Ovary (tissue), 9 donors: ENCODE measurements around the gene CTAGE9. TPM values are rescaled to one million over a fixed set of nuclear protein-coding genes. Genes with fewer than 3 reads are reported as not detected.

ENCODE experiments used
- DNase-seq, 5 donors: peaks; one replicate each; pipeline ENCODE4 v3.0.0-alpha.2; 2019 to 2020
- H3K27ac ChIP-seq, 2 donors: fragments of 200-600 bp; one replicate each; pipeline versions ENCODE4 v1.5.1 to v1.8.0; 2019 to 2022
- H3K27me3 ChIP-seq: fragments of 200-600 bp; one replicate; pipeline ENCODE4 v1.8.0; 2022
- H3K36me3 ChIP-seq: fragments of 200-600 bp; sonication (generic); one replicate; pipeline ENCODE4 v1.5.1; 2019
- H3K4me1 ChIP-seq: one replicate; pipeline ENCODE4 v1.8.1; 2013; ENCODE audit warnings: mild to moderate bottlenecking, moderate library complexity; ENCODE audit not compliant: insufficient read depth
- H3K4me3 ChIP-seq: fragments of 200-600 bp; sonication (generic); one replicate; pipeline ENCODE4 v1.5.1; 2017
- H3K9me3 ChIP-seq, 2 donors: fragments of 200-600 bp in 1 of 2; sonication (generic) in 1 of 2; one replicate each; pipeline versions ENCODE4 v1.5.1 to v1.8.1; 2013 to 2019; ENCODE audit warnings: mild to moderate bottlenecking in 1 of 2, moderate library complexity in 1 of 2
- EP300 ChIP-seq: sonication (generic); formaldehyde crosslinking; IDR thresholded peaks from one replicate; pipeline ENCODE4 v1.6.1; 2017; ENCODE audit warnings: antibody characterized with exemption
- POLR2A ChIP-seq: fragments of 450-650 bp; IDR thresholded peaks from one replicate; pipeline ENCODE4 v1.6.1; 2017; ENCODE audit warnings: antibody characterized with exemption, mild to moderate bottlenecking, moderate library complexity
- WGBS, 3 donors: extraction: QIAGEN DNeasy Blood & Tissue Kit in 1 of 3; methylation state at CpG; one replicate each; pipeline versions ENCODE4 v1.1.5 to v1.1.7; 2013 to 2017; 5-methylcytosine and 5-hydroxymethylcytosine counted together
- intact Hi-C, 4 donors: fragments of 100-400 bp; cut with DNase I; formaldehyde crosslinking; loops; one replicate each; pipeline versions ENCODE4 v1.11.0 to v1.15.1; 2022 to 2023
- polyA plus RNA-seq, 2 donors: library from polyadenylated mRNA; stranded (reverse); fragments of 200-250 nt in 1 of 2; fragments of 350-450 nt in 1 of 2; fragmentation: Illumina TruSeq in 1 of 2; extraction: RNeasy Lipid Tissue Mini Kit (QIAGEN cat#74804) in 1 of 2; gene quantifications; one replicate each; pipeline ENCODE4 v1.2.3, GENCODE V29; 2013 to 2014
- total RNA-seq, 7 donors: library from RNA; depleted of rRNA in 2 of 7; stranded (reverse); fragments of >200 nt in 2 of 7; fragmentation: NEBNext Ultra II Directional in 3 of 7; extraction: Animal tissue kit (Norgen Biotek cat#: 25700) in 3 of 7; gene quantifications; one replicate each; pipeline versions ENCODE4 v1.1.0 to v1.2.4, GENCODE V29; 2016 to 2023
- TF ChIP-seq, protein P1 (sequence below), 3 donors: fragments of 450-650 bp in 2 of 3; fragments of 200-600 bp in 1 of 3; IDR thresholded peaks; one replicate each; pipeline versions ENCODE4 v1.5.1 to v1.8.0; 2016 to 2022; ENCODE audit warnings: antibody characterized with exemption in 3 of 3, mild to moderate bottlenecking in 1 of 3
- donor health status: DM: no; HTN: no; CAD: no; lungs with moderate emphysema.
- donor health status: DM: no; HTN: no; CAD: no.
- donor health status: Bipolar disorder and iron deficiency.
- donor health status: DM: yes; HTN: yes; CAD: no.
- donor health status: DM: no; HTN: no; CAD: no.
- donor health status: DM: yes; HTN: yes; CAD: no.

The CTAGE9 gene
- total and polyA plus RNA-seq, 9 donors: not detected

DNA sequence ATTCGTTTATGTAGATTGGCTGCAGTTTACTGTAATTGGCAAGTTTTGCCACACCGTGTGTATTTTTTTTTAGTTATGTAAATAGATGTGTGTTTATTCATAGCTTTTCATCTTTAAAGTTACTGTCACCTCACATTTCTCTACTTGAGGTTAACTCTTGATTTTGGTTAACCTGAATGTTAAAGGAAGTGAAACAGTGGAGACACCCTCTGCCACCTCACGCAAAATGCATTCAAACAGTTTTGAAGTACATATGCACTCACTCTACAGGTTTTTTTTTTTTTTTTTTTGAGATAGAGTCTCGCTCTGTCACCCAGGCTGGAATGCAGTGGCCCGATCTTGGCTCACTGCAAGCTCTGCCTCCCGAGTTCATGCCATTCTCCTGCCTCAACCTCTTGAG is 27.3 kb downstream of the CTAGE9 start:
- Histone ChIP-seq H3K36me3 (no peaks in the 10 kb centered on the region), H3K27me3 (no peaks in the 10 kb centered on the region), H3K4me1 (no peaks in the 10 kb centered on the region), H3K27ac (no peak overlapping the region), H3K9me3 (no peaks in the 10 kb centered on the region), H3K4me3 (no peak overlapping the region)
- DNase-seq: no peak
- TF ChIP-seq POLR2A: no peak
- no peak for TF ChIP-seq EP300
- TF ChIP-seq, protein P1, sequence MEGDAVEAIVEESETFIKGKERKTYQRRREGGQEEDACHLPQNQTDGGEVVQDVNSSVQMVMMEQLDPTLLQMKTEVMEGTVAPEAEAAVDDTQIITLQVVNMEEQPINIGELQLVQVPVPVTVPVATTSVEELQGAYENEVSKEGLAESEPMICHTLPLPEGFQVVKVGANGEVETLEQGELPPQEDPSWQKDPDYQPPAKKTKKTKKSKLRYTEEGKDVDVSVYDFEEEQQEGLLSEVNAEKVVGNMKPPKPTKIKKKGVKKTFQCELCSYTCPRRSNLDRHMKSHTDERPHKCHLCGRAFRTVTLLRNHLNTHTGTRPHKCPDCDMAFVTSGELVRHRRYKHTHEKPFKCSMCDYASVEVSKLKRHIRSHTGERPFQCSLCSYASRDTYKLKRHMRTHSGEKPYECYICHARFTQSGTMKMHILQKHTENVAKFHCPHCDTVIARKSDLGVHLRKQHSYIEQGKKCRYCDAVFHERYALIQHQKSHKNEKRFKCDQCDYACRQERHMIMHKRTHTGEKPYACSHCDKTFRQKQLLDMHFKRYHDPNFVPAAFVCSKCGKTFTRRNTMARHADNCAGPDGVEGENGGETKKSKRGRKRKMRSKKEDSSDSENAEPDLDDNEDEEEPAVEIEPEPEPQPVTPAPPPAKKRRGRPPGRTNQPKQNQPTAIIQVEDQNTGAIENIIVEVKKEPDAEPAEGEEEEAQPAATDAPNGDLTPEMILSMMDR (IDR thresholded peaks at IDR 0.05): no peak
- 79 to 88% (median 85%) methylated on average over 6 of the region's 6 CpGs for WGBS, 3 donors
- intact Hi-C loops: no loop called here

DNA sequence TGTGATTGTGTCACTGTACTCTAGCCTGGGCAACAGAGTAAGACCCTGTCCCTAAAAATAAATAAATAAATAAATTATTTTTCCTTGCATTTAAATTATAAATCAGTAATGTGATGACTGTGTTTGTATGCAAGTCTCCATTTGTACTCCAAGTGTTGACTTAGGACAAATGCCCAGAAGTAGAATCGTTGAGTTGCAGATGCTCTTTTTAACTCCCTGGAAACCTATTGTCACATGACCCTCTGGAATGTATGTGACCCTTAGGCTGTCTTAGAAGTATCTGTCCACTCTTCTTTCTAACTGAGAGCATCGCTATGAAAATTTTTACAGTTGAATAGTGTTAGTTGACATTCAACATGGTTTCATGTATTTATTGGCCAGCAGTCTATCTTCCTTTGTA is 28.4 kb downstream of the CTAGE9 start:
- intact Hi-C loops: no loop called here
- TF ChIP-seq, protein P1 (IDR thresholded peaks at IDR 0.05): no peak
- no peak for TF ChIP-seq EP300
- no peak for TF ChIP-seq POLR2A
- no peak for DNase-seq
- Histone ChIP-seq H3K27me3 (no peaks in the 10 kb centered on the region), H3K36me3 (no peaks in the 10 kb centered on the region), H3K9me3 (no peaks in the 10 kb centered on the region), H3K27ac (no peak overlapping the region), H3K4me3 (no peak overlapping the region), H3K4me1 (no peaks in the 10 kb centered on the region)
- 55 to 70% (median 66%) methylated on average over 2 of the region's 2 CpGs for whole genome bisulfite sequencing, 3 donors

DNA sequence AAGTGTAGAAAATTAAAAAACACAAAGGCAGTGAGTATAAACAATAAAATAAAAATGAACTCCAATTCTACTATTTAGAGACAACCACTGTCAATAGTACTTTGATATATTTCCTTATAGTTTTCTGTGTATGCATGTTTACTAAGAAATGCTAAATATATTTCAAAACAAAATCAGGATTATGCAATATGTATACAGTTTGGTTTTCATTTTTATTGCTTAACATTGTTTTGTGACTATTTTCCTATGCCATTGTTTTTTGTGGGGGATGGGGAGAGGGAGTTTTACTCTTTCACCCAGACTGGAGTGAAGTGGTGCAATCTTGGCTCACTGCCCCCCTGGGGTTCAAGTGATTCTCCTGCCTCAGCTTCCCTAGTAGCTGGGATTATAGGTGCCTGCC is 29.2 kb downstream of the CTAGE9 start:
- no peaks in the 10 kb centered on the region for H3K9me3 ChIP-seq
- H3K27me3 ChIP-seq: no peaks in the 10 kb centered on the region
- no peaks in the 10 kb centered on the region for H3K4me1 ChIP-seq
- intact Hi-C loops: no loop called here
- no peaks in the 10 kb centered on the region for H3K36me3 ChIP-seq
- no peak overlapping the region for H3K27ac ChIP-seq
- H3K4me3 ChIP-seq: no peak overlapping the region
- no peak for DNase-seq
- TF ChIP-seq, protein P1 (IDR thresholded peaks at IDR 0.05): no peak
- TF ChIP-seq POLR2A (no peak), EP300 (no peak)

DNA sequence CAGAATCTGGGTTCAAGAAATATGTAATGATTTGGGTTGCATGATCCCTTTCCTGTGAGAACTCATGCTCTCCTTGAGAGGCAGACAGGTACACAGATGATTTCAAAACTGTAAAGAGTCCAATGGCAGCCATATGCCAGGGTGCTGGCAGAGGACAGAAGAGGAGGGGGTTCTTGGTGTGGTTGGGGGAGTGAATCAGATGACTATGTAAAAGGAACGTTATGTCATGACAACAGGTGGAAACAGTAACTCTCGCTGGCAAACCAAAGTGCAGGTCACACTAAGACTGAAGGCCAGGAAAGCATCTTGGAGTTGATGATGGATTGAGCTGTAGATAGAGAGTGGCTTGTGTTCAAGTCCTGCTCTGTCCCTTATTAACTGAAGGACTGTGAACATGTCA is 29.9 kb downstream of the CTAGE9 start:
- WGBS, 3 donors: 76 to 86% (median 86%) methylated on average over 2 of the region's 2 CpGs
- Histone ChIP-seq H3K4me3 (no peak overlapping the region), H3K27me3 (no peaks in the 10 kb centered on the region), H3K27ac (no peak overlapping the region), H3K9me3 (no peaks in the 10 kb centered on the region), H3K36me3 (no peaks in the 10 kb centered on the region), H3K4me1 (no peaks in the 10 kb centered on the region)
- no peak for DNase-seq
- intact Hi-C loops: no loop called here
- TF ChIP-seq, protein P1 (IDR thresholded peaks at IDR 0.05): no peak
- TF ChIP-seq EP300 (no peak), POLR2A (no peak)

DNA sequence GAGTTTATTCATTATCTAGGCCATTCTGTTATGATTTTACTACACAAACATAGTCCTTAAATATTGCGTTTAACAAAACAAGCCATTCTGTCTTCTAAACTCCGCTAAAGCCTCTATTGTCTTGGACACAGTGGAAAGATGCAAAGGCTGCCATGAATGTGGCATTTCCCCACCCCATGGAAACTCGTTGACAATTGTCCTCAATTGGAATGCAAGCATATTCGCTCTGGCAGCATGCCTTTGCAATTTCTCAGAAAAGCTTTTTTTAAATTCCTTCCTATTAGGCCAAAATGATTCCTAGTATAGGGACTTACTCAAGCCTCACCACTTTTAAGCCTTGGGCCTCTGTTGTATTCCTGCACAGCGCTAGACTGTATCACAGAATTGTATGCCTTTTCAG is 32.4 kb downstream of the CTAGE9 start:
- H3K4me1 ChIP-seq: no peaks in the 10 kb centered on the region
- no peaks in the 10 kb centered on the region for H3K27me3 ChIP-seq
- H3K36me3 ChIP-seq: no peaks in the 10 kb centered on the region
- TF ChIP-seq, protein P1 (IDR thresholded peaks at IDR 0.05): no peak
- TF ChIP-seq POLR2A: no peak
- TF ChIP-seq EP300: no peak
- WGBS, 3 donors: 82 to 86% (median 85%) methylated on average over 5 of the region's 5 CpGs
- H3K4me3 ChIP-seq: no peak overlapping the region
- H3K9me3 ChIP-seq: no peaks in the 10 kb centered on the region
- no peak for DNase-seq
- H3K27ac ChIP-seq: no peak overlapping the region
- intact Hi-C loops: no loop called here
